A549 (cell line): ENCODE results near the gene GOLGA6B. TPM values are rescaled to one million over a fixed set of nuclear protein-coding genes. Genes with fewer than 3 reads are reported as not detected.

Source experiments
- ATAC-seq, 2 experiments: fragments of 200-7000 bp in 1 of 2; fragments of >200 bp in 1 of 2; cut with Nextera tagmentation in 1 of 2; cut with Tn5 transposase in 1 of 2; 3 replicates each; pipeline versions ENCODE4 v1.8.0 to v1.9.1; 2018 to 2020; ENCODE audit warnings: mild to moderate bottlenecking in 1 of 2, moderate library complexity in 1 of 2
- CTCF ChIA-PET: fragments of 300-600 bp; sonication (Branson Sonifier 250); formaldehyde crosslinking; extraction: SDS; loops from one replicate; lab custom pipeline; 2021; ENCODE audit warnings: antibody characterized with exemption, inconsistent platforms; lab: Yijun Ruan, JAX
- POLR2A ChIA-PET: fragments of 350-600 bp; formaldehyde crosslinking; extraction: SDS; loops from one replicate; lab custom pipeline; 2021; ENCODE audit warnings: antibody characterized with exemption, inconsistent platforms; lab: Yijun Ruan, JAX
- DNase-seq, 2 experiments: peaks; one replicate each; pipeline versions ENCODE4 v3.0.0 to v3.0.0-alpha.2; 2011 to 2016; ENCODE audit warnings: low read depth in 1 of 2, low spot score in 1 of 2
- FAIRE-seq: peaks from 2 replicates; lab custom pipeline; 2011; peaks lifted over from hg19 to GRCh38; lab: Jason Lieb, UNC
- H3K27ac ChIP-seq, 2 experiments: fragments of >200 bp; sonication (Bioruptor Twin); formaldehyde crosslinking; 3 replicates each; pipeline ENCODE4 v1.5.1; 2016 to 2017
- H3K4me1 ChIP-seq: fragments of >200 bp; sonication (Bioruptor Twin); formaldehyde crosslinking; 3 replicates; pipeline ENCODE4 v1.6.1; 2016
- H3K4me2 ChIP-seq: fragments of >200 bp; sonication (Bioruptor Twin); formaldehyde crosslinking; 3 replicates; pipeline ENCODE4 v1.6.1; 2016
- H3K4me3 ChIP-seq: fragments of >200 bp; sonication (Bioruptor Twin); formaldehyde crosslinking; 3 replicates; pipeline ENCODE4 v1.5.1; 2016
- H3K9me3 ChIP-seq: fragments of >200 bp; sonication (Bioruptor Twin); formaldehyde crosslinking; 3 replicates; pipeline ENCODE4 v1.6.1; 2016
- CHD2 ChIP-seq: fragments of 150-350 bp; IDR thresholded peaks from 2 replicates; pipeline ENCODE4 v1.6.1; 2014; ENCODE audit warnings: low read length; ENCODE audit not compliant: partially characterized antibody
- CHD4 ChIP-seq: fragments of 200-600 bp; sonication (generic); IDR thresholded peaks from 2 replicates; pipeline ENCODE4 v1.6.1; 2016; ENCODE audit warnings: antibody characterized with exemption, mild to moderate bottlenecking, borderline replicate concordance
- HDAC2 ChIP-seq: fragments of 200-600 bp; sonication (generic); IDR thresholded peaks from 2 replicates; pipeline ENCODE4 v1.6.1; 2016
- HOXA7 ChIP-seq: fragments of 250-450 bp; sonication (Bioruptor Pico); IDR thresholded peaks from 2 replicates; pipeline ENCODE4 v1.5.0; 2020; ENCODE audit warnings: mild to moderate bottlenecking, moderate library complexity
- HOXB13 ChIP-seq: fragments of 250-450 bp; sonication (Bioruptor Pico); IDR thresholded peaks from 2 replicates; pipeline ENCODE4 v1.5.0; 2020; ENCODE audit warnings: low read depth, mild to moderate bottlenecking, moderate library complexity
- JUN ChIP-seq, 2 experiments: fragments of >200 bp; sonication (Bioruptor Twin); formaldehyde crosslinking; IDR thresholded peaks; 2 replicates in 1 of 2; 3 replicates in 1 of 2; pipeline ENCODE4 v1.6.1; 2016 to 2017
- KDM1A ChIP-seq: fragments of 200-600 bp; sonication (generic); IDR thresholded peaks from 2 replicates; pipeline ENCODE4 v1.6.1; 2016; ENCODE audit warnings: low read depth, mild to moderate bottlenecking
- MAFK ChIP-seq: fragments of 450-650 bp; IDR thresholded peaks from 2 replicates; pipeline ENCODE4 v1.6.1; 2014; ENCODE audit not compliant: partially characterized antibody
- NFE2L2 ChIP-seq: fragments of 150-350 bp; conservative IDR thresholded peaks from 2 replicates; pipeline ENCODE4 v1.6.1; 2014; ENCODE audit warnings: low read length
- PHF8 ChIP-seq: fragments of 200-600 bp; sonication (generic); IDR thresholded peaks from 2 replicates; pipeline ENCODE4 v1.6.1; 2016; ENCODE audit warnings: low read depth, mild to moderate bottlenecking, antibody characterized with exemption, moderate library complexity, borderline replicate concordance
- POLR2AphosphoS2 ChIP-seq: conservative IDR thresholded peaks from 2 replicates; pipeline ENCODE4 v1.6.1; 2012; ENCODE audit warnings: low read length, improper control_type of control experiment, inconsistent platforms
- RFX5 ChIP-seq: fragments of 450-650 bp; IDR thresholded peaks from 2 replicates; pipeline ENCODE4 v1.7.1; 2014; ENCODE audit warnings: antibody characterized with exemption, mild to moderate bottlenecking, moderate library complexity
- SMC3 ChIP-seq: fragments of >200 bp; sonication (Bioruptor Twin); formaldehyde crosslinking; IDR thresholded peaks from 3 replicates; pipeline ENCODE4 v1.6.1; 2018; ENCODE audit warnings: inconsistent platforms
- SREBF2 ChIP-seq: fragments of 450-650 bp; IDR thresholded peaks from 2 replicates; pipeline ENCODE4 v1.6.1; 2014; ENCODE audit warnings: mild to moderate bottlenecking, moderate library complexity
- ZC3H11A ChIP-seq: fragments of 450-650 bp; IDR thresholded peaks from 2 replicates; pipeline ENCODE4 v1.6.1; 2014; ENCODE audit warnings: antibody characterized with exemption, mild to moderate bottlenecking
- ZNF302 ChIP-seq: fragments of 250-450 bp; sonication (Bioruptor Pico); IDR thresholded peaks from 2 replicates; pipeline ENCODE4 v1.9.0; 2021; ENCODE audit warnings: inconsistent platforms, mild to moderate bottlenecking, moderate library complexity
- WGBS: methylation state at CpG from one replicate; pipeline ENCODE4 v1.1.6; 2017; ENCODE audit errors: missing lambda C conversion rate; 5-methylcytosine and 5-hydroxymethylcytosine counted together
- polyA plus RNA-seq, 4 experiments: library from polyadenylated mRNA; depleted of rRNA in 3 of 4; stranded (reverse); fragments of >200 nt; fragmentation: RNase III in 1 of 4; extraction: RNeasy Plus Mini Kit Qiagen cat#74134 plus additional on column Dnase treatment in 1 of 4; gene quantifications; 2 replicates in 3 of 4; 3 replicates in 1 of 4; pipeline ENCODE4 v1.2.3, GENCODE V29; 2011 to 2017
- TF ChIP-seq, protein P1 (sequence below): fragments of 200-600 bp; sonication (generic); IDR thresholded peaks from 2 replicates; pipeline ENCODE4 v1.6.1; 2016; ENCODE audit warnings: antibody characterized with exemption, mild to moderate bottlenecking, moderate library complexity
- TF ChIP-seq, protein P2 (sequence below): IDR thresholded peaks from 2 replicates; pipeline ENCODE4 v1.6.1; 2012
- TF ChIP-seq, protein P3 (sequence below): IDR thresholded peaks from 2 replicates; pipeline ENCODE4 v1.6.1; 2012; ENCODE audit warnings: low read depth, borderline replicate concordance
- TF ChIP-seq, protein P4 (sequence below): fragments of >200 bp; sonication (Bioruptor Twin); formaldehyde crosslinking; IDR thresholded peaks from 2 replicates; pipeline ENCODE4 v1.6.1; 2016
- TF ChIP-seq, protein P5 (sequence below): fragments of >200 bp; sonication (Bioruptor Twin); formaldehyde crosslinking; IDR thresholded peaks from 3 replicates; pipeline ENCODE4 v1.5.1; 2016

GOLGA6B gene
- polyA plus RNA-seq, 2 of the 4 experiments (the other 2 are of a cell fraction) = not detected

DNA sequence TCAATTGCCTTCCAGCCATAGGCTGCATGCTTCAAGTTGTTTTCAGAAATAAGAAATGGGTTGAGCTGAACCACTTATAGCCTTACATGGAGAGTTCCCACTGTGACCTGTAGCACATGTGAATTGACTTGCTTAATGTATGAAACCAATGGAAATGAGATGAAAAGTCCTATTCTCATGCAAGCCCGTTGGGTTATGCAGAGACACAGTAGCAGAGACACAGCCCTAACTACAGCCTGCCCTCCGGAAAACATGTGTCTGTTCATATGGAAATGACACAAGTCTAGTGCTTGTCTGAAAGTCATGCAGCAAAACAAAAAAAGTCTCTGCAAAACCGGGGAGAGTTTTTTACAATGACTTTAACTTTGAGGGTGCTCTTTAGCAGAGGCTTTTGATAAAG, 17.0 kb downstream of the GOLGA6B start:
- ChIA-PET CTCF (interaction anchor here (0.7 to 2.2 kb wide), 25 partner anchors 9 to 411 kb away, joined by 3 to 53 read pairs (median 4); partner anchors contain the start of genes BBS4 and HIGD2B), POLR2A (interaction anchor here (1.6 kb wide), 1 partner anchor 14 kb away, joined by 7 read pairs; the partner anchor contains the start of genes BBS4 and HIGD2B)
- WGBS = 34% methylated on average over 3 of the region's 3 CpGs
- H3K4me3 ChIP-seq = no peak overlapping the region
- peak overlapping the region; percentile 89; the same call in 2 of the 3 replicates for H3K4me2 ChIP-seq
- ATAC-seq = no peak
- TF ChIP-seq, protein P1, sequence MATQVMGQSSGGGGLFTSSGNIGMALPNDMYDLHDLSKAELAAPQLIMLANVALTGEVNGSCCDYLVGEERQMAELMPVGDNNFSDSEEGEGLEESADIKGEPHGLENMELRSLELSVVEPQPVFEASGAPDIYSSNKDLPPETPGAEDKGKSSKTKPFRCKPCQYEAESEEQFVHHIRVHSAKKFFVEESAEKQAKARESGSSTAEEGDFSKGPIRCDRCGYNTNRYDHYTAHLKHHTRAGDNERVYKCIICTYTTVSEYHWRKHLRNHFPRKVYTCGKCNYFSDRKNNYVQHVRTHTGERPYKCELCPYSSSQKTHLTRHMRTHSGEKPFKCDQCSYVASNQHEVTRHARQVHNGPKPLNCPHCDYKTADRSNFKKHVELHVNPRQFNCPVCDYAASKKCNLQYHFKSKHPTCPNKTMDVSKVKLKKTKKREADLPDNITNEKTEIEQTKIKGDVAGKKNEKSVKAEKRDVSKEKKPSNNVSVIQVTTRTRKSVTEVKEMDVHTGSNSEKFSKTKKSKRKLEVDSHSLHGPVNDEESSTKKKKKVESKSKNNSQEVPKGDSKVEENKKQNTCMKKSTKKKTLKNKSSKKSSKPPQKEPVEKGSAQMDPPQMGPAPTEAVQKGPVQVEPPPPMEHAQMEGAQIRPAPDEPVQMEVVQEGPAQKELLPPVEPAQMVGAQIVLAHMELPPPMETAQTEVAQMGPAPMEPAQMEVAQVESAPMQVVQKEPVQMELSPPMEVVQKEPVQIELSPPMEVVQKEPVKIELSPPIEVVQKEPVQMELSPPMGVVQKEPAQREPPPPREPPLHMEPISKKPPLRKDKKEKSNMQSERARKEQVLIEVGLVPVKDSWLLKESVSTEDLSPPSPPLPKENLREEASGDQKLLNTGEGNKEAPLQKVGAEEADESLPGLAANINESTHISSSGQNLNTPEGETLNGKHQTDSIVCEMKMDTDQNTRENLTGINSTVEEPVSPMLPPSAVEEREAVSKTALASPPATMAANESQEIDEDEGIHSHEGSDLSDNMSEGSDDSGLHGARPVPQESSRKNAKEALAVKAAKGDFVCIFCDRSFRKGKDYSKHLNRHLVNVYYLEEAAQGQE = no peak
- no peak for TF ChIP-seq ZNF302 (CRISPR knock-in tag)
- TF ChIP-seq POLR2AphosphoS2 = no peak
- no peak for TF ChIP-seq HDAC2
- no peak for FAIRE-seq
- H3K27ac ChIP-seq = no peak overlapping the region; a peak in 1 of 6 replicates
- no peak for DNase-seq
- H3K4me1 ChIP-seq = peaks cover 6% of the 10 kb centered on the region
- no peaks in the 10 kb centered on the region for H3K9me3 ChIP-seq

DNA sequence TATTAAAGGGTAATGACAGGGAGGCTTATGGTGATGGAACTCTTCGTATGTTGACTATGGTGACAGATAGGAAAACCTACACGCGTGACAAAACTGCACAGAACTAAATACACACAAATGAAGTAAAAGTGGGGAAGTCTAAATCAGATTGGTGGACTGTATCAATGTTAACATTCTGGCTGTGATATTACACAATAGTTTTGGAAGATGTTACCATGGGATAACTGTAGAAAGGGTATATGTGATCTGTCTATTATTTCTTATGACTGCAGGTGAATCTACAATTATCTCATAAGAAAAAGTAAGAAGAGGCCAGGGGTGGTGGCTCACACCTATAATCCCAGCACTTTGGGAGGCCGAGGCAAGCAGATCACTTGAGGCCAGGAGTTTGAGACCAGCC, 22.3 kb downstream of the GOLGA6B start:
- DNase-seq = no peak
- Histone ChIP-seq H3K4me2 (no peak overlapping the region), H3K27ac (no peak overlapping the region), H3K9me3 (no peaks in the 10 kb centered on the region), H3K4me3 (no peak overlapping the region), H3K4me1 (no peaks in the 10 kb centered on the region)
- ChIA-PET CTCF (interaction anchor here (1.0 to 6.1 kb wide), 2 partner anchors 46 to 77 kb away, joined by 3 to 27 read pairs; no protein-coding TSS in a partner anchor), POLR2A (interaction anchor here (1.9 kb wide), 1 partner anchor 9 kb away, joined by 8 read pairs; the partner anchor contains the start of genes BBS4 and HIGD2B)
- no peak for ATAC-seq
- WGBS = 60% methylated on average over 4 of the region's 4 CpGs
- TF ChIP-seq PHF8 = no peak
- no peak for TF ChIP-seq CHD2
- FAIRE-seq = no peak

DNA sequence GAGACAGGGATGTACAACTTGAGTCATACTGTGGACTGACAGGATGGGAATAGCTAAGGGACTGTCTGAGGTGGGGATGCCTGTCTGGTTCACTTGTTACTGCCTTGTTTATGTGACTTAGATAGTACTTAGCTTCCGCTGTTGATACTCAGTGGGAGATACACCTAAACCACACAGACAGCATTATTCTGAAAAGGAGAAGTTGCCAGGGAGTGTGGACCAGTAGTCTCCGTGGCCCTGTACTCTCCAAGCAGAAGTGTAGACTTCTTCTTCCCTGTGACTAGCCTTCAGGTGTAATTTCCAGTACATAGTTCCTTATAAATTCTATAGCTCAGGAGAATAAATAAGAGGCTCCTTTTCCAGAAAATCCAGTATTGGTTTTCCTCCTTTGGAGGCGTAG, 26.4 kb downstream of the GOLGA6B start:
- ChIA-PET CTCF (interaction anchor here (0.7 to 3.3 kb wide), 4 partner anchors 10 to 368 kb away, joined by 3 to 22 read pairs (median 6); no protein-coding TSS in a partner anchor), POLR2A (no interaction called here)
- Histone ChIP-seq H3K27ac (no peak overlapping the region), H3K9me3 (no peaks in the 10 kb centered on the region), H3K4me3 (no peak overlapping the region), H3K4me2 (no peak overlapping the region), H3K4me1 (peaks cover 4% of the 10 kb centered on the region; the same call in 1 of the 3 replicates)
- TF ChIP-seq POLR2AphosphoS2 = no peak
- TF ChIP-seq HOXB13 (CRISPR knock-in tag) = no peak
- TF ChIP-seq KDM1A = no peak
- TF ChIP-seq HOXA7 (CRISPR knock-in tag) = no peak
- no peak for TF ChIP-seq NFE2L2
- no peak for TF ChIP-seq CHD2
- FAIRE-seq (no peak), DNase-seq (no peak), ATAC-seq (no peak)
- WGBS = 46% methylated on average over 3 of the region's 3 CpGs

DNA sequence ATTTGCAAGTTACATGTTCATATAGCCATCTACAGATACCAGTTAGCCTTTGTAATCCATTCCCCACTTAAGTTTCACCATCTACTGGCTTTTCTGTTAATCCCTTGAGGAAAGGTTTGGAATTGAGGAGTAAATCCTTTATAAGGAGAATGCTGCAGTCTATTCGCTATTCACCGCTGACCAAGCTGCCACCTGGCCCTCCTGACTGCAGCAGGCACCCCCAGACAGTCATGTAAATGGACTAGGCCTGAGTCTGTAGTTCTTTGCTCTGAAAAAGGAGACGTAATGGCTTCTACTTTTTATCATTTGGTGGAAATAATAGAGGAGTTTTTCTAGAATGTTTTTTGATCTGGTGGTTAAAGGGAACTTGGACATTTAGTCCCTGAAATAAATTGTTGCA, 28.3 kb downstream of the GOLGA6B start:
- H3K4me3 ChIP-seq = no peak overlapping the region
- no peak overlapping the region for H3K27ac ChIP-seq
- H3K4me1 ChIP-seq = peaks cover 8% of the 10 kb centered on the region; the same call in 1 of the 3 replicates
- ChIA-PET POLR2A (no interaction called here), CTCF (interaction anchor here (0.6 to 2.5 kb wide), 2 partner anchors 49 to 83 kb away, joined by 3 to 8 read pairs; no protein-coding TSS in a partner anchor)
- H3K4me2 ChIP-seq = no peak overlapping the region
- FAIRE-seq (no peak), ATAC-seq (no peak), DNase-seq (no peak)
- TF ChIP-seq, protein P2, sequence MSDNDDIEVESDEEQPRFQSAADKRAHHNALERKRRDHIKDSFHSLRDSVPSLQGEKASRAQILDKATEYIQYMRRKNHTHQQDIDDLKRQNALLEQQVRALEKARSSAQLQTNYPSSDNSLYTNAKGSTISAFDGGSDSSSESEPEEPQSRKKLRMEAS = no peak
- TF ChIP-seq CHD2 (no peak), RFX5 (no peak), POLR2AphosphoS2 (no peak), MAFK (no peak), JUN (IDR thresholded peaks at IDR 0.05) (no peak), SMC3 (no peak), CHD4 (no peak), ZC3H11A (no peak), SREBF2 (no peak)
- TF ChIP-seq, protein P3, sequence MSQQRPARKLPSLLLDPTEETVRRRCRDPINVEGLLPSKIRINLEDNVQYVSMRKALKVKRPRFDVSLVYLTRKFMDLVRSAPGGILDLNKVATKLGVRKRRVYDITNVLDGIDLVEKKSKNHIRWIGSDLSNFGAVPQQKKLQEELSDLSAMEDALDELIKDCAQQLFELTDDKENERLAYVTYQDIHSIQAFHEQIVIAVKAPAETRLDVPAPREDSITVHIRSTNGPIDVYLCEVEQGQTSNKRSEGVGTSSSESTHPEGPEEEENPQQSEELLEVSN = no peak
- TF ChIP-seq, protein P4, sequence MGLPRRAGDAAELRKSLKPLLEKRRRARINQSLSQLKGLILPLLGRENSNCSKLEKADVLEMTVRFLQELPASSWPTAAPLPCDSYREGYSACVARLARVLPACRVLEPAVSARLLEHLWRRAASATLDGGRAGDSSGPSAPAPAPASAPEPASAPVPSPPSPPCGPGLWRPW = no peak
- TF ChIP-seq, protein P5, sequence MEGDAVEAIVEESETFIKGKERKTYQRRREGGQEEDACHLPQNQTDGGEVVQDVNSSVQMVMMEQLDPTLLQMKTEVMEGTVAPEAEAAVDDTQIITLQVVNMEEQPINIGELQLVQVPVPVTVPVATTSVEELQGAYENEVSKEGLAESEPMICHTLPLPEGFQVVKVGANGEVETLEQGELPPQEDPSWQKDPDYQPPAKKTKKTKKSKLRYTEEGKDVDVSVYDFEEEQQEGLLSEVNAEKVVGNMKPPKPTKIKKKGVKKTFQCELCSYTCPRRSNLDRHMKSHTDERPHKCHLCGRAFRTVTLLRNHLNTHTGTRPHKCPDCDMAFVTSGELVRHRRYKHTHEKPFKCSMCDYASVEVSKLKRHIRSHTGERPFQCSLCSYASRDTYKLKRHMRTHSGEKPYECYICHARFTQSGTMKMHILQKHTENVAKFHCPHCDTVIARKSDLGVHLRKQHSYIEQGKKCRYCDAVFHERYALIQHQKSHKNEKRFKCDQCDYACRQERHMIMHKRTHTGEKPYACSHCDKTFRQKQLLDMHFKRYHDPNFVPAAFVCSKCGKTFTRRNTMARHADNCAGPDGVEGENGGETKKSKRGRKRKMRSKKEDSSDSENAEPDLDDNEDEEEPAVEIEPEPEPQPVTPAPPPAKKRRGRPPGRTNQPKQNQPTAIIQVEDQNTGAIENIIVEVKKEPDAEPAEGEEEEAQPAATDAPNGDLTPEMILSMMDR = no peak
- H3K9me3 ChIP-seq = no peaks in the 10 kb centered on the region
- WGBS = 91% methylated on average over 3 of the region's 3 CpGs
